Stimulated activated CD4-positive, alpha-beta T cell treated with anti-CD3 and anti-CD28 coated beads, Interleukin-4, amount 100 ng/mL, for 48 hours (primary cell): ENCODE data around the gene RABL3.
"Not testable (repeated sequence)": the region's sequence is repeated elsewhere in the genome, so short reads cannot be mapped to it uniquely, and the experiment has no call there.

Source experiments
- DNase-seq, 2 donors: peaks; one replicate each; pipeline ENCODE4 v3.0.0-alpha.2; 2020; ENCODE audit warnings: low read depth in 2 of 2

The RABL3 gene

DNA sequence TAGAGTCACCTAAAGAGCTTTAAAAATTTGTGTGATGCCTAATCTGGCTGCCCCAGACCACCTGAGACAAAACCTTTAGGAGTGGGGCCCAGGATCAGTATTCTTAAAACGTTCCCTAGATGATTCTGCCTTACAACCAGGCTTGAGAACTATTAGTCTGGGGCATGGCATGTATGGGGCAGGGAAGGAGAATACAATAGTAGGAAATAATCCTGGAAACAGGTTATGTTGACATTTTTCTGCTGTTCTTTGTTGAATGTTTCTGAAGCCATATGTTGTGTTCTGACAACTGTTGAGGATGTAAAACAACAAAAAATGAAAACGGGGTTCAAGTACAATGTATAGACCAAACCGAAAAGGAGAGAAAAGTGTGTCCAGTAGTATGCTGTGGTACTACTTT is 3.1 kb upstream of the RABL3 start:
- DNase-seq = no peak

- no peak for DNase-seq
Observed at GRCh38 chr3:120743556-120744195, 1.4 kb upstream of the RABL3 start.

GRCh38 chr3:120742849-120743365 is 591 bp upstream of the RABL3 start:
- peak in 1 of 2 donors; percentile 11 for DNase-seq

- DNase-seq = no peak
Observed at GRCh38 chr3:120741837-120742197, 499 bp downstream of the RABL3 start.

GRCh38 chr3:120741320-120741719 is 996 bp downstream of the RABL3 start:
- DNase-seq = no peak

- not testable (repeated sequence) for DNase-seq
Observed at GRCh38 chr3:120738006-120738405, 4.3 kb downstream of the RABL3 start.

- DNase-seq = no peak
Observed at GRCh38 chr3:120730576-120731542, 11.5 kb downstream of the RABL3 start.

- DNase-seq = no peak
Observed at GRCh38 chr3:120726791-120727190, 15.5 kb downstream of the RABL3 start.

DNA sequence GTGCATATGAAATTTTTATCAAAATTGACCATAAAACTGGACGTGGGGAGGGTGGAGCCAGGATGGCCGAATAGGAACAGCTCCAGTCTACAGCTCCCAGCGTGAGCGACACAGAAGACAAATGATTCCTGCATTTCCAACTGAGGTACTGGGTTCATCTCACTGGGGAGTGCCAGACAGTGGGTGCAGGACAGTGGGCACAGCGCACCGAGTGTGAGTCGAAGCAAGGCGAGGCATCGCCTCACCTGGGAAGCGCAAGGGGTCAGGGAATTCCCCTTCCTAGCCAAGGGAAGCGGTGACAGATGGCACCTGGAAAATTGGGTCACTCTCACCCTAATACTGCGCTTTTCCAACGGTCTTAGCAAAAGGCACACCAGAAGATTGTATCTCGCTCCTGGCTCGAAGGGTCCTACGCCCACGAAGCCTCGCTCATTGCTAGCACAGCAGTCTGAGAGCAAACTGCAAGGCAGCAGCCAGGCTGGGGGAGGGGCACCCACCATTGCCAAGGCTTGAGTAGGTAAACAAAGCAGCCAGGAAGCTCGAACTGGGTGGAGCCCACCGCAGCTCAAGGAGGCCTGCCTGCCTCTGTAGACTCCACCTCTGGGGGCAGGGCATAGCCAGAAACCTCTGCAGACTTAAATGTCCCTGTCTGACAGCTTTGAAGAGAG is 23.0 kb downstream of the RABL3 start:
- DNase-seq = peak; percentile 23

- DNase-seq = no peak
Observed at GRCh38 chr3:120713262-120713661, 29.1 kb downstream of the RABL3 start.

- no peak for DNase-seq
Observed at GRCh38 chr3:120710369-120710768, 31.9 kb downstream of the RABL3 start.

DNA sequence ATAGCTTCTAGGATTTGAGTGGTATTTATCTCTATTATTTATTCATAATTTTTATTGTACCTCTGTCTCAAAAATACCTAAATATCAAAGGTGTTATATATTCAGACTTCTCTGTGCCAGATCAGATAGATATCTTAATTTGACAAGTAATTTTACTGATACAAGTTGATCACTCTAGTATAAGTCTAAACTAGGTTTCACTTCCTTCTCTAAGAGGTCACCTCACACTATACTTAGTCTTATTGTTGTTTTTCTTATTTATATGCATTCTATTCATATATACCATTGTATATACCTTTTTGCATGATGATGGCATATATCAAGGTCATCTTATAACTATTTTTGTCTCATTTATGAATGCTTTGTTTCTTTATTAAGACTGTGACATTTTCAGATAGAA is 33.9 kb downstream of the RABL3 start:
- DNase-seq = no peak

DNA sequence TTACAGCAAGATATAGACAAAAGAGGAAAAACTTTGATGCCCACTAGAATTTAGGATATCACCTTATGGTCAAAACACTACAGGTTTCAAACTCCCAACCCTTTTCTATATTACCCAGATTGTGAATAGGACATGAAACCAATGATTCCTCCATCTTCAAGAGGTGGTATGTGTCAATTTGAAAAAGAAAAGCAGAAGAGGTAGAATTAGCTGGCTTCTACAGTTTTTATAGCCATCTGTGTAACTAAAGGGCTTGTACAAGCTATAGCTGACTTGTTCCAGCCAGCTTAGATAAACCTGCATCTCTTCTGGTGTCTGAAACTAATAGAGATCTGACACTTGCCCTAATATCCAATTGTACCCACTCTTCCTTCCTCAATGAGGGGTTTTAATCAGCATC is 35.4 kb downstream of the RABL3 start:
- DNase-seq = no peak

DNA sequence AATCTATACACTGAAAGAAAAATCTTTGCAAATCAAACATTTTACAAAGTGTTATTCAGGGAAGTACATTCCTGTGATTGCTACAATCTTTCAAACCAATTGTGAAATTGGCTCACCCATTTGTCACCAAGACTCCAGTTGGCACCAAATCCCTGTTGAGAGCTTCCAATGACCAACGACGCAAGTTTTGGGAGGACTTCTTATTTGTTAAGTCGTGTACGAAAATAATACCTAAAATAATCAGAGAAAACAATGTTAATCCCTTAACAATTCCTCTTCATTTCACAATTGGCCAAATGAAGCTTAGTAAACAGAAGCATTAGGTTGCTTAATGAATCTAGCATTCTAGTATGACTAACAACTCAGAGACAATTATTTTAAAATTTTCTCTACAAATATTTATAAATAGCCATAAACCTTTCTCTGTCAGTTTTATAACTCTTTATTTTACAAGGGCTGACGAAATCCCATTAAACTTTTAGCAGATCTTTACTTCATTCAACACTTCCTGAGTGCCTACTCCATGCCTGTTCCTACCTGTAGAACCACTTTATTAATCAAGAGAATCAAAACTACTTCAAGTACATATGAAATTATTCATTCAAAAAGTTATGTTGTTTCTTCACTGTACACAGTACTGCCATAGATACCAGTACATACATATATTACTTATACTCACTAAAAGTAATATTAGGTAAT is 36.3 kb downstream of the RABL3 start:
- no peak for DNase-seq

DNA sequence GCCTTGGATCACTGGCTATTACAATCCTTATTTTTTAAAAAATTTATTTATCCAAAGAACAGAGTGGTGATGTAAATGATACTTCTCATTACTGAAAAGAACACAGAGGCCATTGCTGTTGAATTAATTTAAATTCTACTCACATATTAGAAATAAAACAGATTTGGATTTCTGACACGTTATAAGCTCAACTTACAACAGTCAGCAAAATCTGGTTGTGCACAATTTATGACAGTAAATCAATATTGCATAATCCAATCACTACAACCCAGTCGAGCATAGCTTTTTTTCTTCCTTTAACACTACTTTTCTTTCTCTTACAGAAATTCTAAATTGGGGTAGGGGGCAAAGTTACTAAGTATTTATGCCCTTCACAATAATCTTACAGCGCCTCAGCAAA is 43.0 kb downstream of the RABL3 start:
- DNase-seq = no peak

GRCh38 chr3:120693439-120694171 is 48.7 kb downstream of the RABL3 start:
- DNase-seq = no peak

DNA sequence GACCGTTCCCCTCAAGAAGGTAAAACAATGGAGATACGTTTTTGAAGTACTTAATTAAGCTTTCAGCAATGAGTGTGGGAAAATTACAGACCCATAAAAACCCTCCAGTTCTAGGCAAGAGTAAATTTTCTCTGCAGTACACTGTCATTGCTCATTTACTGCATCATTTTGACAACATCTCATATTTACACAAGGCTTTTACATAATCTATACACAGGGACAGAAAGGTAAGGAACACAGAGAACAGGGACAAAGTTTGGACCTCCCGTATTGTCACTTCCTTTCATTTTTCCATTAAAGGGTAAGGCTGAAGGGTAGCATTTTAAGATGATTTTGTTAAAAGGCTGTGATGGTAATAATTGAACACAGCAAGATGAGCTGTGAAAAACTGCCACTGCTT is 52.9 kb downstream of the RABL3 start:
- DNase-seq = no peak

DNA sequence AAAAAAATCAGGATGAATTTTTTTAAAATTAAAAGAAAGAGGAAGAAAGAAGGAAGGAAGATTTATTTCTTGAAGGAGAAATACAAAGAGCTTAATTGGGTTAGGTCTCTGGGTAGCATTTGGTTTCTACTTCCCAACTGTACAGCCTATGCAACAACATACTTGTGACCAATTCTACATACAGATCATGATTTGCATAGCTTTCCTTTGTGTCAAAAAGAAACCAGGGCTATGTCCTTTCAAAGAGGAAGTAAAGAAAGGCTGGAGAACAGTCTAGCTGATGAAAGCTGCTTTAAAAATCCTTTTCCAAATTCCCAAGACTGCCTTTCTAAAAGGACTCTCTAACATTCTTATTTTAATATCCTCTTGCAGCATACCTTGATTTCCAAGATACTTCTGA is 54.2 kb downstream of the RABL3 start:
- no peak for DNase-seq

DNA sequence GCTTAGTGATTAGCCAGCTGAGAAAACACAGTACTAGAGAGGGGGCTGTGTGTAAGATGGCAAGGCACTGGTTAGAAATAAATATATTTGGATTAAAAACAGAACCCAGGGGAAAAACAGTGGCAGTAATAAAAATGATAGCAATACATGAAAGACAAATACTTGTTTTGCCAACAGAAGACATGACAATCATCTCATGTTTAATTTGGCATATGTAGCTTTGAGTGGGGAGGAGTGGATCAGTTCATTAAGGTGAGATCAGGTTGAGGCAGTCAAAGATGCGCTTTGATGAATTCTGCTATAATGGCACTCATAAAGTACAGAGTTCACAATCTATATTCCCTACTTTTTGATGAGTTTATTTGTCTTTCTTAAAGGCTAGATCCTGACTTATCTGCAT is 56.9 kb downstream of the RABL3 start:
- DNase-seq = no peak

GRCh38 chr3:120684896-120685295 is 57.4 kb downstream of the RABL3 start:
- DNase-seq = no peak

DNA sequence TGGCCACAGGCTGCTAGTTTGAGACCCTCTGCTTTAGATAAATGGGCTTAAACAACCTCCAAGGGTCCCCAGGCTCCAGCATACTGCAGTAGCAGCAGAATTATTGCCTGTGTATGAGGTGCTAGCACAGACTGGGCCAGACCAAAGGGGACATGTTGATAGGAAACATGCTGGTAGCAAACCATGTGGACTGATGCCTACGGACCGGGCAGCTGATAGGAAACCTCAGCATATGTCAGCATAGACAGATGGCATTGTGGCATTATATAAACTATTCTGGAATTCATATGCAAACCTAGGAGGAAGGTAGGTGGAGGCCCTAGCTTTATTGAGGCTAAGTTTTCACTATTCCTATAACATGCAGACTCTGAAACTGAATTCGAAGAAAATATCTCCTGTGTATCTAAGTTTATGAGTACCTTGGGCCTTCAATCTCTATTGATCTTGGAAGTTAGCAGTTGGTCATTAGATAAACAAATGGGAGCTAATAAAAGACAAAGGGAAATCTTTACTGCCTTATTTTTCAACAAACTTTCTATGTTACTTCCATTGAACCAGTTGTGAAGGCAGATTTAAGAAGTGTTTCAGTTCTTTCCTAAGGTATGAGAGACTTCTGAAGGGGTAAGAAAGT is 58.5 kb downstream of the RABL3 start:
- DNase-seq = no peak
